K562 (cell line): Measurements from ENCODE around the gene DCN. TPM values are rescaled to one million over a fixed set of nuclear protein-coding genes. Genes with fewer than 3 reads are reported as not detected.

Experiments
- ATAC-seq: fragments of 200-7000 bp; cut with Tn5 transposase; 3 replicates; pipeline ENCODE4 v1.9.1; 2020; ENCODE audit warnings: moderate library complexity
- BruUV-seq: library from RNA; stranded (reverse); fragments of 400-500 nt; replicated peaks from 2 replicates; lab custom pipeline; 2021; lab: Mats Ljungman, UMichigan
- CTCF ChIA-PET: fragments of 300-600 bp; formaldehyde crosslinking; extraction: SDS; loops from one replicate; lab custom pipeline; 2021; ENCODE audit warnings: low intra/inter-chr PET ratio; lab: Yijun Ruan, JAX
- POLR2A ChIA-PET: fragments of 300-600, 350-650 bp; sonication (Branson Sonifier 250); formaldehyde crosslinking; extraction: SDS; loops from one replicate; lab custom pipeline; 2021; ENCODE audit warnings: antibody characterized with exemption, inconsistent platforms; lab: Yijun Ruan, JAX
- DNase-seq, 4 experiments: peaks; one replicate each; pipeline versions ENCODE4 v3.0.0 to v3.0.0-alpha.2; 2011 to 2018; ENCODE audit warnings: low spot score in 3 of 4, mixed read lengths in 3 of 4; ENCODE audit errors: extremely low read depth in 1 of 4
- FAIRE-seq: peaks from 2 replicates; lab custom pipeline; 2011; peaks lifted over from hg19 to GRCh38; lab: Jason Lieb, UNC
- H2AFZ ChIP-seq: 2 replicates; pipeline ENCODE4 v1.6.0; 2011; ENCODE audit warnings: low read depth, low read length, control low read depth, inconsistent platforms
- H3K27ac ChIP-seq: fragments of 200-600 bp; 3 replicates; pipeline ENCODE4 v1.8.0; 2011; ENCODE audit warnings: low read depth, mild to moderate bottlenecking, control low read depth, inconsistent platforms, low read length, moderate library complexity, mixed read lengths; ENCODE audit errors: extremely low read depth
- H3K27me3 ChIP-seq, 2 experiments: fragments of 300-600 bp in 1 of 2; 2 replicates in 1 of 2; 3 replicates in 1 of 2; pipeline versions ENCODE4 v1.6.0 to v1.8.0; 2011; ENCODE audit warnings: inconsistent platforms in 2 of 2, low read length in 2 of 2, mild to moderate bottlenecking in 1 of 2, mixed read lengths in 1 of 2, moderate library complexity in 1 of 2; ENCODE audit not compliant: control insufficient read depth in 2 of 2, insufficient read depth in 2 of 2
- H3K36me3 ChIP-seq: fragments of 300-600 bp; 3 replicates; pipeline ENCODE4 v1.8.0; 2011; ENCODE audit warnings: mild to moderate bottlenecking, low read length, inconsistent platforms; ENCODE audit not compliant: control insufficient read depth, insufficient read depth
- H3K4me1 ChIP-seq, 2 experiments: fragments of 200-600 bp in 1 of 2; replicated peaks in 1 of 2; 2 replicates in 1 of 2; 3 replicates in 1 of 2; pipeline versions ENCODE4 v1.5.1 to v1.8.0; 2011; ENCODE audit warnings: inconsistent platforms in 2 of 2, low read length in 2 of 2, mild to moderate bottlenecking in 1 of 2, mixed read lengths in 1 of 2, moderate library complexity in 1 of 2; ENCODE audit not compliant: control insufficient read depth in 2 of 2, insufficient read depth in 2 of 2
- H3K4me2 ChIP-seq: 2 replicates; pipeline ENCODE4 v1.6.1; 2011; ENCODE audit warnings: low read length, control low read depth, inconsistent platforms, mixed read lengths; ENCODE audit not compliant: insufficient read depth
- H3K4me3 ChIP-seq: fragments of 200-600 bp; sonication (generic), shearing (Covaris generic); 2 replicates; pipeline ENCODE4 v1.5.1; 2016; ENCODE audit warnings: control low read depth, inconsistent platforms
- H3K79me2 ChIP-seq: fragments of 200-600 bp; 3 replicates; pipeline ENCODE4 v1.8.0; 2011; ENCODE audit warnings: low read length, inconsistent platforms; ENCODE audit not compliant: control insufficient read depth, insufficient read depth
- H3K9ac ChIP-seq, 2 experiments: 2 replicates each; pipeline versions ENCODE4 v1.6.0 to v1.6.1; 2011; ENCODE audit warnings: low read depth in 2 of 2, low read length in 2 of 2, control low read depth in 1 of 2, inconsistent platforms in 1 of 2, mild to moderate bottlenecking in 1 of 2, mixed read lengths in 1 of 2; ENCODE audit not compliant: insufficient read depth in 1 of 2
- H3K9me1 ChIP-seq: one replicate; pipeline ENCODE4 v1.6.0; 2011; ENCODE audit warnings: inconsistent platforms, mild to moderate bottlenecking, low read length, moderate library complexity; ENCODE audit not compliant: control insufficient read depth, insufficient read depth
- H3K9me3 ChIP-seq: replicated peaks from 2 replicates; pipeline ENCODE4 v1.5.1; 2011; ENCODE audit warnings: low read depth, low read length, inconsistent platforms; ENCODE audit not compliant: control insufficient read depth, insufficient read depth
- H4K20me1 ChIP-seq: replicated peaks from 2 replicates; pipeline ENCODE4 v1.6.1; 2011; ENCODE audit warnings: low read length, inconsistent platforms, mixed read lengths; ENCODE audit not compliant: control insufficient read depth, insufficient read depth
- ARID1B ChIP-seq: fragments of 450-650 bp; IDR thresholded peaks from 2 replicates; pipeline ENCODE4 v1.6.1; 2016; ENCODE audit warnings: antibody characterized with exemption, mild to moderate bottlenecking, inconsistent platforms
- CREB3 ChIP-seq: fragments of 450-650 bp; conservative IDR thresholded peaks from 2 replicates; pipeline ENCODE4 v1.6.1; 2016; ENCODE audit warnings: missing genetic modification characterization, low read depth, mild to moderate bottlenecking, missing compliant biosample characterization, moderate library complexity
- NR0B1 ChIP-seq: fragments of 450-650 bp; IDR thresholded peaks from one replicate; pipeline ENCODE4 v1.6.1; 2018; ENCODE audit warnings: mild to moderate bottlenecking, moderate library complexity; ENCODE audit not compliant: partially characterized antibody
- NR4A1 ChIP-seq, 2 experiments: fragments of 250-450 bp in 1 of 2; fragments of 450-650 bp in 1 of 2; sonication (Bioruptor Pico) in 1 of 2; IDR thresholded peaks; 2 replicates each; pipeline versions ENCODE4 v1.4.0 to v1.6.1; 2016 to 2020; ENCODE audit warnings: mild to moderate bottlenecking in 2 of 2, missing compliant biosample characterization in 1 of 2, missing genetic modification characterization in 1 of 2, moderate library complexity in 1 of 2
- RBM14 ChIP-seq: fragments of 200-400 bp; formaldehyde crosslinking; IDR thresholded peaks from 2 replicates; pipeline ENCODE4 v1.6.1; 2018; ENCODE audit warnings: low read depth, mild to moderate bottlenecking, low read length, moderate library complexity, borderline replicate concordance; ENCODE audit not compliant: insufficient read depth
- ZNF589 ChIP-seq: fragments of 200-800 bp; sonication (Bioruptor generic); IDR thresholded peaks from 2 replicates; pipeline ENCODE4 v1.6.1; 2016; ENCODE audit warnings: low read depth, missing genetic modification characterization, missing compliant biosample characterization
- WGBS: fragments of 100-300 bp; shearing (Covaris generic); methylation state at CpG from one replicate; pipeline ENCODE4 v1.1.6; 2016; ENCODE audit warnings: low coverage, mixed read lengths; ENCODE audit not compliant: insufficient coverage; ENCODE audit errors: missing lambda C conversion rate; 5-methylcytosine and 5-hydroxymethylcytosine counted together
- in situ Hi-C: fragments of 300-500 bp; cut with MboI; formaldehyde crosslinking; loops from 4 replicates; pipeline ENCODE4 v1.15.0; 2018; ENCODE audit warnings: inconsistent platforms, mixed read lengths
- intact Hi-C: fragments of 100-400 bp; cut with micrococcal nuclease; formaldehyde crosslinking; loops from 2 replicates; pipeline ENCODE4 v1.14.2; 2022
- polyA plus RNA-seq, 8 experiments: library from polyadenylated mRNA; depleted of rRNA in 4 of 8; stranded (reverse) in 5 of 8; unstranded in 3 of 8; fragments of >200 nt; fragmentation: Nextera tagmentation in 2 of 8; fragmentation: Illumina TruSeq in 1 of 8; extraction: Ambion mirVana in 2 of 8; extraction: Trizol in 1 of 8; gene quantifications; 2 replicates each; pipeline versions ENCODE4 v1.2.1 to v1.2.3, GENCODE V29; 2011 to 2014; ENCODE audit warnings: inconsistent platforms in 1 of 8, missing spikeins in 1 of 8
- total RNA-seq, 7 experiments: library from RNA; depleted of rRNA in 6 of 7; stranded (reverse); fragments of >200 nt in 6 of 7; fragmentation: Illumina TruSeq in 2 of 7; extraction: Trizol in 2 of 7; gene quantifications; 2 replicates each; pipeline versions ENCODE4 v1.2.1 to v1.2.3, GENCODE V29; 2011 to 2021; ENCODE audit warnings: low replicate concordance in 1 of 7

Gene DCN
- total and polyA plus RNA-seq, 9 of the 15 experiments (the other 6 are each of a cell fraction or from before 2014, with no cell fraction given): 0.08 to 2.4 (median 0.31) TPM; not detected in 1

GRCh38 chr12:91171476-91171875 lies 11.1 kb downstream of the DCN start:
- no peaks in the 10 kb centered on the region for H3K9me1 ChIP-seq
- H3K9me3 ChIP-seq: no peaks in the 10 kb centered on the region
- H3K36me3 ChIP-seq: no peaks in the 10 kb centered on the region
- H3K4me2 ChIP-seq: no peak overlapping the region
- POLR2A ChIA-PET: no interaction called here
- intact Hi-C loops: no loop called here
- no peak overlapping the region for H2AFZ ChIP-seq
- H4K20me1 ChIP-seq: no peaks in the 10 kb centered on the region
- BruUV-seq: no TSS peak
- DNase-seq: no peak
- in situ Hi-C loops: no loop called here
- H3K4me3 ChIP-seq: no peak overlapping the region
- H3K27me3 ChIP-seq: no peaks in the 10 kb centered on the region
- CTCF ChIA-PET: no interaction called here
- TF ChIP-seq ZNF589 (CRISPR knock-in tag) (no peak), CREB3 (tag) (no peak), ARID1B (no peak), NR4A1 (CRISPR knock-in tag; IDR thresholded peaks at IDR 0.05) (no peak), NR4A1 (tag; IDR thresholded peaks at IDR 0.05) (no peak), RBM14 (no peak), NR0B1 (no peak)
- TF ChIP-seq, all 486 proteins: peak for 0
- H3K4me1 ChIP-seq: no peaks in the 10 kb centered on the region
- no peak overlapping the region for H3K9ac ChIP-seq
- FAIRE-seq (no peak), ATAC-seq (no peak)
- H3K79me2 ChIP-seq: no peaks in the 10 kb centered on the region
- 0% methylated on average over 2 of the region's 2 CpGs for WGBS
- no peak overlapping the region for H3K27ac ChIP-seq
